Endothelial cell of umbilical vein (primary cell): ENCODE results near the gene KRTAP4-9. TPM values are rescaled to one million over a fixed set of nuclear protein-coding genes. Genes with fewer than 3 reads are reported as not detected.

ENCODE experiments used
- BruUV-seq: library from RNA; stranded (reverse); fragments of 400-500 nt; replicated peaks from 2 replicates; lab custom pipeline; 2021; lab: Mats Ljungman, UMichigan
- CTCF ChIA-PET: fragments of 300-600, 350-600 bp; sonication (Branson Sonifier 250); formaldehyde crosslinking; loops from one replicate; lab custom pipeline; 2021; ENCODE audit warnings: antibody characterized with exemption, inconsistent platforms; lab: Charles Lee
- POLR2A ChIA-PET: fragments of 300-600, 350-600 bp; sonication (Branson Sonifier 250); formaldehyde crosslinking; loops from one replicate; lab custom pipeline; 2021; ENCODE audit warnings: antibody characterized with exemption, inconsistent platforms; lab: Charles Lee
- DNase-seq: peaks from one replicate; pipeline ENCODE4 v3.0.0-alpha.2; 2011; ENCODE audit warnings: low read depth, low spot score
- FAIRE-seq: peaks from 2 replicates; lab custom pipeline; 2011; peaks lifted over from hg19 to GRCh38; lab: Jason Lieb, UNC
- H2AFZ ChIP-seq: 2 replicates; pipeline ENCODE4 v1.6.0; 2012; ENCODE audit warnings: low read depth, low read length, control low read depth, inconsistent platforms
- H3K27ac ChIP-seq: 2 replicates; pipeline ENCODE4 v1.5.1; 2011; ENCODE audit warnings: low read depth, mild to moderate bottlenecking, control low read depth, low read length, moderate library complexity; ENCODE audit not compliant: insufficient read depth
- H3K27me3 ChIP-seq, 2 experiments: 2 replicates each; pipeline versions ENCODE4 v1.6.0 to v1.6.1; 2011; ENCODE audit warnings: low read length in 2 of 2, mixed read lengths in 1 of 2; ENCODE audit not compliant: control insufficient read depth in 2 of 2, insufficient read depth in 2 of 2
- H3K36me3 ChIP-seq, 2 experiments: 2 replicates in 1 of 2; 3 replicates in 1 of 2; pipeline ENCODE4 v1.5.1; 2011; ENCODE audit warnings: low read length in 2 of 2, mild to moderate bottlenecking in 1 of 2, moderate library complexity in 1 of 2; ENCODE audit not compliant: control insufficient read depth in 2 of 2, insufficient read depth in 2 of 2; ENCODE audit errors: extremely low read depth in 1 of 2
- H3K4me1 ChIP-seq: 3 replicates; pipeline ENCODE4 v1.5.1; 2011; ENCODE audit warnings: mild to moderate bottlenecking, low read length; ENCODE audit not compliant: control insufficient read depth, insufficient read depth; ENCODE audit errors: extremely low read depth
- H3K4me2 ChIP-seq: 2 replicates; pipeline ENCODE4 v1.6.1; 2011; ENCODE audit warnings: low read length, control low read depth, mixed read lengths; ENCODE audit not compliant: insufficient read depth
- H3K4me3 ChIP-seq, 3 experiments: fragments of 200-600 bp in 1 of 3; sonication (generic), shearing (Covaris generic) in 1 of 3; replicated peaks in 1 of 3; 2 replicates each; pipeline ENCODE4 v1.5.1; 2011 to 2016; ENCODE audit warnings: control low read depth in 3 of 3, low read length in 3 of 3, mild to moderate bottlenecking in 2 of 3, inconsistent platforms in 1 of 3, low read depth in 1 of 3, moderate library complexity in 1 of 3; ENCODE audit not compliant: insufficient read depth in 1 of 3
- H3K79me2 ChIP-seq: 2 replicates; pipeline ENCODE4 v1.6.0; 2012; ENCODE audit warnings: low read length, inconsistent platforms; ENCODE audit not compliant: control insufficient read depth, insufficient read depth
- H3K9ac ChIP-seq: replicated peaks from 2 replicates; pipeline ENCODE3; 2011; ENCODE audit warnings: low read length, control low read depth; ENCODE audit not compliant: insufficient read depth; ENCODE audit errors: extremely low read depth
- H3K9me1 ChIP-seq: replicated peaks from 3 replicates; pipeline ENCODE4 v1.6.0; 2011; ENCODE audit warnings: mild to moderate bottlenecking, low read length; ENCODE audit not compliant: control insufficient read depth, insufficient read depth; ENCODE audit errors: extremely low read depth
- H3K9me3 ChIP-seq: replicated peaks from 2 replicates; pipeline ENCODE4 v1.5.1; 2012; ENCODE audit warnings: low read length, inconsistent platforms; ENCODE audit not compliant: control insufficient read depth, insufficient read depth
- H4K20me1 ChIP-seq: replicated peaks from 2 replicates; pipeline ENCODE3; 2011; ENCODE audit warnings: mild to moderate bottlenecking, low read length; ENCODE audit not compliant: control insufficient read depth, insufficient read depth; ENCODE audit errors: extremely low read depth
- EZH2 ChIP-seq: IDR thresholded peaks from 2 replicates; pipeline ENCODE4 v1.6.1; 2012; ENCODE audit warnings: borderline replicate concordance, low read depth, mild to moderate bottlenecking, moderate library complexity, low read length, inconsistent platforms; ENCODE audit not compliant: severe bottlenecking
- FOS ChIP-seq: IDR thresholded peaks from 2 replicates; pipeline ENCODE4 v1.6.1; 2011; ENCODE audit warnings: mild to moderate bottlenecking, low read length, moderate library complexity, borderline replicate concordance; ENCODE audit not compliant: insufficient read depth
- GATA2 ChIP-seq: IDR thresholded peaks from 2 replicates; pipeline ENCODE4 v1.7.0; 2011; ENCODE audit warnings: low read depth, mild to moderate bottlenecking, moderate library complexity, mixed read lengths, low read length; ENCODE audit not compliant: insufficient read length, insufficient read depth
- JUN ChIP-seq: IDR thresholded peaks from 2 replicates; pipeline ENCODE4 v1.6.1; 2011; ENCODE audit warnings: borderline replicate concordance, low read depth; ENCODE audit not compliant: insufficient read length, insufficient read depth
- MYC ChIP-seq: IDR thresholded peaks from one replicate; pipeline ENCODE4 v1.6.1; 2011; ENCODE audit warnings: mild to moderate bottlenecking, low read depth, low read length
- POLR2A ChIP-seq: IDR thresholded peaks from 2 replicates; pipeline ENCODE4 v1.6.1; 2012; ENCODE audit warnings: low read depth, mild to moderate bottlenecking, control low read depth, low read length
- POLR2AphosphoS5 ChIP-seq: IDR thresholded peaks from 2 replicates; pipeline ENCODE4 v1.6.1; 2012; ENCODE audit warnings: low read depth, mild to moderate bottlenecking, control low read depth, low read length, moderate library complexity; ENCODE audit not compliant: insufficient read depth
- dilution Hi-C: fragments of 300-500 bp; cut with MboI; formaldehyde crosslinking; loops from one replicate; pipeline ENCODE4 v1.15.0; 2019; ENCODE audit warnings: low sequenced_read_pairs; ENCODE audit not compliant: extremely low pct_ligation_motif_present
- intact Hi-C: fragments of 100-400 bp; cut with micrococcal nuclease; formaldehyde crosslinking; loops from one replicate; pipeline ENCODE4 v1.10.0; 2022
- polyA plus RNA-seq, 4 experiments: library from polyadenylated mRNA; depleted of rRNA in 3 of 4; stranded (reverse) in 3 of 4; unstranded in 1 of 4; fragments of >200 nt; gene quantifications; 2 replicates each; pipeline versions ENCODE4 v1.2.1 to v1.2.3, GENCODE V29; 2011 to 2012; ENCODE audit warnings: missing spikeins in 1 of 4
- total RNA-seq: library from RNA; stranded (reverse); gene quantifications from 2 replicates; pipeline ENCODE4 v1.2.3, GENCODE V29; 2021
- TF ChIP-seq, protein P1 (sequence below), 2 donors: IDR thresholded peaks; 1 replicate in 1 of 2; 2 replicates in 1 of 2; pipeline ENCODE4 v1.5.1; 2011; ENCODE audit warnings: low read length in 2 of 2, mild to moderate bottlenecking in 2 of 2, moderate library complexity in 2 of 2, control low read depth in 1 of 2, inconsistent platforms in 1 of 2, low read depth in 1 of 2; ENCODE audit not compliant: insufficient read depth in 1 of 2; ENCODE audit errors: extremely low read depth in 1 of 2
- TF ChIP-seq, protein P2 (sequence below): IDR thresholded peaks from 2 replicates; pipeline ENCODE4 v1.6.1; 2011; ENCODE audit not compliant: insufficient read depth, insufficient read length

Gene KRTAP4-9
- total and polyA plus RNA-seq, 2 donors (not counting 3 experiments of a cell fraction or from before 2014, with no cell fraction given): not detected

DNA sequence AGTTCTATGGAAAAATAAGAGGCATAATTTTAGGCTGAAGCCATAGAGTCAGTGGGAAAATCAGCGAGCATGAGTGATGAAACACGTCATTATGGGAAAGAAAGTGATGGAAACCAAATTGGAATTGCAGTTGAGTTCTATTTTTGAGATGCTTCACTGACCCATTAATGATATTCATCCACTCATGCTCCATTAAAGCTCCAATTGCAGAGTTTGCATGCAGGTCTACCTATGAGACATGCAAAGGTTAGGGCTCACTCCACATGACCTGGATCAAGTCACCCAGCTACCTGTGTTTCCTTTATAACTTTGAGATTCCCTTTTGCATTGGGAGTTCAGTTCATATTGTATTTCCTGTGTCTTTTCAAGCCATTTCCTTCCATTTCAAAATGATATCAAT lies 31.5 kb upstream of the KRTAP4-9 start:
- Histone ChIP-seq H3K4me2 (no peak overlapping the region), H3K79me2 (no peaks in the 10 kb centered on the region), H4K20me1 (no peaks in the 10 kb centered on the region), H3K27me3 (no peaks in the 10 kb centered on the region), H3K27ac (no peak overlapping the region), H3K4me1 (no peaks in the 10 kb centered on the region), H3K9ac (no peak overlapping the region), H2AFZ (no peak overlapping the region), H3K9me3 (no peaks in the 10 kb centered on the region), H3K4me3 (no peak overlapping the region), H3K36me3 (no peaks in the 10 kb centered on the region), H3K9me1 (no peaks in the 10 kb centered on the region)
- FAIRE-seq: no peak
- intact Hi-C loops: no loop called here
- dilution Hi-C loops: no loop called here
- CTCF ChIA-PET: no interaction called here
- TF ChIP-seq GATA2: no peak
- TF ChIP-seq, protein P1, sequence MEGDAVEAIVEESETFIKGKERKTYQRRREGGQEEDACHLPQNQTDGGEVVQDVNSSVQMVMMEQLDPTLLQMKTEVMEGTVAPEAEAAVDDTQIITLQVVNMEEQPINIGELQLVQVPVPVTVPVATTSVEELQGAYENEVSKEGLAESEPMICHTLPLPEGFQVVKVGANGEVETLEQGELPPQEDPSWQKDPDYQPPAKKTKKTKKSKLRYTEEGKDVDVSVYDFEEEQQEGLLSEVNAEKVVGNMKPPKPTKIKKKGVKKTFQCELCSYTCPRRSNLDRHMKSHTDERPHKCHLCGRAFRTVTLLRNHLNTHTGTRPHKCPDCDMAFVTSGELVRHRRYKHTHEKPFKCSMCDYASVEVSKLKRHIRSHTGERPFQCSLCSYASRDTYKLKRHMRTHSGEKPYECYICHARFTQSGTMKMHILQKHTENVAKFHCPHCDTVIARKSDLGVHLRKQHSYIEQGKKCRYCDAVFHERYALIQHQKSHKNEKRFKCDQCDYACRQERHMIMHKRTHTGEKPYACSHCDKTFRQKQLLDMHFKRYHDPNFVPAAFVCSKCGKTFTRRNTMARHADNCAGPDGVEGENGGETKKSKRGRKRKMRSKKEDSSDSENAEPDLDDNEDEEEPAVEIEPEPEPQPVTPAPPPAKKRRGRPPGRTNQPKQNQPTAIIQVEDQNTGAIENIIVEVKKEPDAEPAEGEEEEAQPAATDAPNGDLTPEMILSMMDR (IDR thresholded peaks at IDR 0.05; ENCODE audit: extremely low read depth in 1 of 2, insufficient read depth in 1 of 2, low read depth in 1 of 2, low read length in 2 of 2): no peak
- TF ChIP-seq EZH2: no peak
- TF ChIP-seq POLR2AphosphoS5: no peak
- TF ChIP-seq MYC: no peak
- no peak for TF ChIP-seq POLR2A
- no peak for TF ChIP-seq FOS
- TF ChIP-seq, protein P2, sequence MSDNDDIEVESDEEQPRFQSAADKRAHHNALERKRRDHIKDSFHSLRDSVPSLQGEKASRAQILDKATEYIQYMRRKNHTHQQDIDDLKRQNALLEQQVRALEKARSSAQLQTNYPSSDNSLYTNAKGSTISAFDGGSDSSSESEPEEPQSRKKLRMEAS: no peak
- TF ChIP-seq JUN: no peak
- DNase-seq: no peak
- POLR2A ChIA-PET: no interaction called here
- no TSS peak for BruUV-seq
